Measurements from ENCODE around the gene RBM26.

- TF ChIP-seq, protein P1, sequence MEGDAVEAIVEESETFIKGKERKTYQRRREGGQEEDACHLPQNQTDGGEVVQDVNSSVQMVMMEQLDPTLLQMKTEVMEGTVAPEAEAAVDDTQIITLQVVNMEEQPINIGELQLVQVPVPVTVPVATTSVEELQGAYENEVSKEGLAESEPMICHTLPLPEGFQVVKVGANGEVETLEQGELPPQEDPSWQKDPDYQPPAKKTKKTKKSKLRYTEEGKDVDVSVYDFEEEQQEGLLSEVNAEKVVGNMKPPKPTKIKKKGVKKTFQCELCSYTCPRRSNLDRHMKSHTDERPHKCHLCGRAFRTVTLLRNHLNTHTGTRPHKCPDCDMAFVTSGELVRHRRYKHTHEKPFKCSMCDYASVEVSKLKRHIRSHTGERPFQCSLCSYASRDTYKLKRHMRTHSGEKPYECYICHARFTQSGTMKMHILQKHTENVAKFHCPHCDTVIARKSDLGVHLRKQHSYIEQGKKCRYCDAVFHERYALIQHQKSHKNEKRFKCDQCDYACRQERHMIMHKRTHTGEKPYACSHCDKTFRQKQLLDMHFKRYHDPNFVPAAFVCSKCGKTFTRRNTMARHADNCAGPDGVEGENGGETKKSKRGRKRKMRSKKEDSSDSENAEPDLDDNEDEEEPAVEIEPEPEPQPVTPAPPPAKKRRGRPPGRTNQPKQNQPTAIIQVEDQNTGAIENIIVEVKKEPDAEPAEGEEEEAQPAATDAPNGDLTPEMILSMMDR (conservative IDR thresholded peaks at IDR 0.05; ENCODE audit: low read depth in 2 of 2), result no peak
- TF ChIP-seq EZH2phosphoT487 (IDR thresholded peaks at IDR 0.05; ENCODE audit: unreplicated experiment), result no peak
- no peak for TF ChIP-seq POLR2AphosphoS5 (IDR thresholded peaks at IDR 0.05; ENCODE audit: low read depth)
- TF ChIP-seq JUNB (IDR thresholded peaks at IDR 0.05; ENCODE audit: unreplicated experiment), result no peak
- no peak for TF ChIP-seq EZH2 (IDR thresholded peaks at IDR 0.05; ENCODE audit: low read depth, unreplicated experiment)
- TF ChIP-seq, protein P2, sequence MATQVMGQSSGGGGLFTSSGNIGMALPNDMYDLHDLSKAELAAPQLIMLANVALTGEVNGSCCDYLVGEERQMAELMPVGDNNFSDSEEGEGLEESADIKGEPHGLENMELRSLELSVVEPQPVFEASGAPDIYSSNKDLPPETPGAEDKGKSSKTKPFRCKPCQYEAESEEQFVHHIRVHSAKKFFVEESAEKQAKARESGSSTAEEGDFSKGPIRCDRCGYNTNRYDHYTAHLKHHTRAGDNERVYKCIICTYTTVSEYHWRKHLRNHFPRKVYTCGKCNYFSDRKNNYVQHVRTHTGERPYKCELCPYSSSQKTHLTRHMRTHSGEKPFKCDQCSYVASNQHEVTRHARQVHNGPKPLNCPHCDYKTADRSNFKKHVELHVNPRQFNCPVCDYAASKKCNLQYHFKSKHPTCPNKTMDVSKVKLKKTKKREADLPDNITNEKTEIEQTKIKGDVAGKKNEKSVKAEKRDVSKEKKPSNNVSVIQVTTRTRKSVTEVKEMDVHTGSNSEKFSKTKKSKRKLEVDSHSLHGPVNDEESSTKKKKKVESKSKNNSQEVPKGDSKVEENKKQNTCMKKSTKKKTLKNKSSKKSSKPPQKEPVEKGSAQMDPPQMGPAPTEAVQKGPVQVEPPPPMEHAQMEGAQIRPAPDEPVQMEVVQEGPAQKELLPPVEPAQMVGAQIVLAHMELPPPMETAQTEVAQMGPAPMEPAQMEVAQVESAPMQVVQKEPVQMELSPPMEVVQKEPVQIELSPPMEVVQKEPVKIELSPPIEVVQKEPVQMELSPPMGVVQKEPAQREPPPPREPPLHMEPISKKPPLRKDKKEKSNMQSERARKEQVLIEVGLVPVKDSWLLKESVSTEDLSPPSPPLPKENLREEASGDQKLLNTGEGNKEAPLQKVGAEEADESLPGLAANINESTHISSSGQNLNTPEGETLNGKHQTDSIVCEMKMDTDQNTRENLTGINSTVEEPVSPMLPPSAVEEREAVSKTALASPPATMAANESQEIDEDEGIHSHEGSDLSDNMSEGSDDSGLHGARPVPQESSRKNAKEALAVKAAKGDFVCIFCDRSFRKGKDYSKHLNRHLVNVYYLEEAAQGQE (IDR thresholded peaks at IDR 0.05; ENCODE audit: unreplicated experiment), result no peak
- no peak for TF ChIP-seq ETS1 (IDR thresholded peaks at IDR 0.05)
- no peak for TF ChIP-seq CREB1 (CRISPR knock-in tag; IDR thresholded peaks at IDR 0.05; ENCODE audit: low read depth)
- no peak for TF ChIP-seq STAT1 (IDR thresholded peaks at IDR 0.05; ENCODE audit: unreplicated experiment)
- no peak for TF ChIP-seq ZNF114 (CRISPR knock-in tag; IDR thresholded peaks at IDR 0.05)
- TF ChIP-seq NANOG (IDR thresholded peaks at IDR 0.05; ENCODE audit: borderline replicate concordance), result no peak
Observed at GRCh38 chr13:79336966-79337365, 69.1 kb downstream of the RBM26 start.

Data from GM23338 (cell line).